Stimulated activated CD4-positive, alpha-beta T cell treated with anti-CD3 and anti-CD28 coated beads, Interleukin-1b, Interleukin-23, amount 100 ng/mL, for 24 hours (primary cell): ENCODE measurements around the gene PIEZO1.
"Not testable (repeated sequence)": the region's sequence is repeated elsewhere in the genome, so short reads cannot be mapped to it uniquely, and the experiment has no call there.

Source experiments
- DNase-seq, 4 experiments: peaks; one replicate each; pipeline ENCODE4 v3.0.0-alpha.2; 2020; ENCODE audit warnings: low read depth in 4 of 4, low spot score in 1 of 4

PIEZO1 gene

GRCh38 chr16:88782454-88783390 is 2.3 kb downstream of the PIEZO1 start:
- DNase-seq = peak in 2 of 4 experiments; percentile 73 to 80

GRCh38 chr16:88781140-88782077 is 3.6 kb downstream of the PIEZO1 start:
- DNase-seq = peak in 2 of 4 experiments; percentile 70 to 74

GRCh38 chr16:88780142-88781062 is 4.6 kb downstream of the PIEZO1 start:
- no peak for DNase-seq

- no peak for DNase-seq
These were observed 5.4 kb downstream of the PIEZO1 start for GRCh38 chr16:88779406-88780141.

- DNase-seq = no peak
These were observed 6.4 kb downstream of the PIEZO1 start for GRCh38 chr16:88778541-88779065.

- no peak for DNase-seq
These were observed 6.8 kb downstream of the PIEZO1 start for GRCh38 chr16:88778271-88778525.

GRCh38 chr16:88777471-88778270 is 7.3 kb downstream of the PIEZO1 start:
- no peak for DNase-seq

GRCh38 chr16:88775825-88776224 is 9.2 kb downstream of the PIEZO1 start:
- no peak for DNase-seq

GRCh38 chr16:88774544-88775393 is 10.3 kb downstream of the PIEZO1 start:
- no peak for DNase-seq

GRCh38 chr16:88773812-88774291 is 11.2 kb downstream of the PIEZO1 start:
- no peak for DNase-seq

- no peak for DNase-seq
These were observed 11.9 kb downstream of the PIEZO1 start for GRCh38 chr16:88772871-88773811.

GRCh38 chr16:88771781-88772180 is 13.2 kb downstream of the PIEZO1 start:
- DNase-seq = not testable (repeated sequence)

GRCh38 chr16:88771294-88771772 is 13.7 kb downstream of the PIEZO1 start:
- no peak for DNase-seq

GRCh38 chr16:88770461-88771293 is 14.3 kb downstream of the PIEZO1 start:
- no peak for DNase-seq

- no peak for DNase-seq
These were observed 15.2 kb downstream of the PIEZO1 start for GRCh38 chr16:88769617-88770460.
